SKM-1 (cell line): ENCODE data around the gene PCCA.
"Not testable (repeated sequence)": the region's sequence is repeated elsewhere in the genome, so short reads cannot be mapped to it uniquely, and the experiment has no call there.

Source experiments
- DNase-seq: peaks from one replicate; lab custom pipeline; 2025; ENCODE audit not compliant: unreplicated experiment; lab: John Stamatoyannopoulos, UW

Gene PCCA

GRCh38 chr13:100349594-100349993 lies 260.7 kb downstream of the PCCA start:
- no peak for DNase-seq

- DNase-seq: no peak
Measured at GRCh38 chr13:100350601-100351000, 261.7 kb downstream of the PCCA start.

- no peak for DNase-seq
Measured at GRCh38 chr13:100356426-100356825, 267.5 kb downstream of the PCCA start.

- peak; percentile 3 for DNase-seq
Measured at GRCh38 chr13:100356889-100357288, 268.0 kb downstream of the PCCA start.

- DNase-seq: no peak
Measured at GRCh38 chr13:100357764-100358163, 268.9 kb downstream of the PCCA start.

- DNase-seq: no peak
Measured at GRCh38 chr13:100361504-100361903, 272.6 kb downstream of the PCCA start.

- DNase-seq: no peak
Measured at GRCh38 chr13:100362371-100362770, 273.5 kb downstream of the PCCA start.

GRCh38 chr13:100362781-100363180 lies 273.9 kb downstream of the PCCA start:
- DNase-seq: no peak

GRCh38 chr13:100363285-100363711 lies 274.4 kb downstream of the PCCA start:
- no peak for DNase-seq

- DNase-seq: no peak
Measured at GRCh38 chr13:100363874-100364273, 275.0 kb downstream of the PCCA start.

GRCh38 chr13:100364591-100364990 lies 275.7 kb downstream of the PCCA start:
- DNase-seq: no peak

GRCh38 chr13:100365680-100366079 lies 276.8 kb downstream of the PCCA start:
- no peak for DNase-seq

GRCh38 chr13:100378533-100378932 lies 289.6 kb downstream of the PCCA start:
- no peak for DNase-seq

- no peak for DNase-seq
Measured at GRCh38 chr13:100381595-100382224, 292.8 kb downstream of the PCCA start.

GRCh38 chr13:100382785-100383184 lies 293.9 kb downstream of the PCCA start:
- DNase-seq: no peak

GRCh38 chr13:100387416-100387815 lies 298.5 kb downstream of the PCCA start:
- no peak for DNase-seq

- DNase-seq: not testable (repeated sequence)
Measured at GRCh38 chr13:100388150-100388549, 299.3 kb downstream of the PCCA start.

GRCh38 chr13:100388923-100389322 lies 300.0 kb downstream of the PCCA start:
- no peak for DNase-seq

- no peak for DNase-seq
Measured at GRCh38 chr13:100389617-100390016, 300.7 kb downstream of the PCCA start.

GRCh38 chr13:100392709-100393630 lies 304.1 kb downstream of the PCCA start:
- DNase-seq: peak; percentile 68

GRCh38 chr13:100394005-100394695 lies 305.3 kb downstream of the PCCA start:
- DNase-seq: no peak
